Esophagus squamous epithelium (tissue), 5 donors: ENCODE results near the gene CACNA1I. TPM values are rescaled to one million over a fixed set of nuclear protein-coding genes. Genes with fewer than 3 reads are reported as not detected.

ENCODE experiments used
- DNase-seq: peaks from one replicate; lab custom pipeline; 2025; lab: John Stamatoyannopoulos, UW
- H3K27ac ChIP-seq, 4 donors: fragments of 200-600 bp; sonication (generic); one replicate each; pipeline ENCODE4 v1.5.1; 2016 to 2019; ENCODE audit warnings: mild to moderate bottlenecking in 1 of 4
- H3K27me3 ChIP-seq, 4 donors: fragments of 200-600 bp; sonication (generic); 1 replicate in 3 of 4; 2 replicates in 1 of 4; pipeline versions ENCODE4 v1.5.1 to v1.6.0; 2017 to 2021; ENCODE audit warnings: antibody characterized with exemption in 1 of 4
- H3K36me3 ChIP-seq, 3 donors: fragments of 200-600 bp; sonication (generic); one replicate each; pipeline ENCODE4 v1.5.1; 2016 to 2019
- H3K4me1 ChIP-seq, 3 donors: fragments of 200-600 bp; sonication (generic); one replicate each; pipeline ENCODE4 v1.5.1; 2017 to 2019
- H3K4me3 ChIP-seq, 4 donors: fragments of 200-600 bp; sonication (generic); 1 replicate in 3 of 4; 2 replicates in 1 of 4; pipeline ENCODE4 v1.5.1; 2016 to 2019; ENCODE audit warnings: mild to moderate bottlenecking in 2 of 4, moderate library complexity in 1 of 4
- H3K9me3 ChIP-seq, 3 donors: fragments of 200-600 bp; sonication (generic); one replicate each; pipeline ENCODE4 v1.5.1; 2016 to 2019
- CTCF ChIP-seq, 6 experiments: fragments of 450-650 bp in 4 of 6; fragments of 200-600 bp in 2 of 6; sonication (generic) in 2 of 6; IDR thresholded peaks; one replicate each; pipeline ENCODE4 v1.5.1; 2016 to 2019; ENCODE audit warnings: antibody characterized with exemption in 6 of 6, mild to moderate bottlenecking in 4 of 6, moderate library complexity in 4 of 6
- POLR2A ChIP-seq, 4 donors: fragments of 450-650 bp; IDR thresholded peaks; one replicate each; pipeline ENCODE4 v1.6.1; 2017; ENCODE audit warnings: antibody characterized with exemption in 4 of 4, mild to moderate bottlenecking in 4 of 4, moderate library complexity in 3 of 4
- WGBS, 2 donors: methylation state at CpG; one replicate each; pipeline ENCODE4 v1.1.5; 2018; 5-methylcytosine and 5-hydroxymethylcytosine counted together
- intact Hi-C: fragments of 100-400 bp; cut with DNase I; formaldehyde crosslinking; loops from one replicate; pipeline ENCODE4 v1.15.0; 2022
- total RNA-seq, 4 donors: library from RNA; depleted of rRNA; stranded (reverse); fragments of >200 nt; gene quantifications; one replicate each; pipeline ENCODE4 v1.1.0, GENCODE V29; 2016
- donor health status: DM: yes; HTN: yes; CAD: no.

The CACNA1I gene
- total RNA-seq, 4 donors from 2014 or later, result 0.12 to 0.38 (median 0.20) TPM

- H3K9me3 ChIP-seq, result no peaks in the 10 kb centered on the region
- no peaks in the 10 kb centered on the region for H3K27me3 ChIP-seq
- H3K27ac ChIP-seq, result peak overlapping the region; percentile 20 to 100 (median 80)
- H3K4me1 ChIP-seq, result peaks cover 49 to 86% (median 61%) of the 10 kb centered on the region in 3 donors
- DNase-seq, result no peak
- intact Hi-C loops, result no loop called here
- 64 to 78% methylated on average over 5 to 7 of the region's 10 CpGs for WGBS, 2 donors
- peaks cover 20 to 67% (median 28%) of the 10 kb centered on the region in 3 donors for H3K36me3 ChIP-seq
- TF ChIP-seq CTCF (IDR thresholded peaks at IDR 0.05) (no peak), POLR2A (IDR thresholded peaks at IDR 0.05) (no peak)
- peak overlapping the region in 1 of 4 donors; percentile 3 for H3K4me3 ChIP-seq
These were observed 45.5 kb upstream of the CACNA1I start for GRCh38 chr22:39524753-39525657.

GRCh38 chr22:39525658-39525975, 44.9 kb upstream of the CACNA1I start:
- Histone ChIP-seq H3K36me3 (peaks cover 20 to 72% (median 28%) of the 10 kb centered on the region in 3 donors), H3K4me3 (no peak overlapping the region), H3K4me1 (peaks cover 53 to 92% (median 66%) of the 10 kb centered on the region in 3 donors), H3K27ac (peak overlapping the region in 2 of 4 donors; percentile 60 to 100), H3K27me3 (no peaks in the 10 kb centered on the region), H3K9me3 (no peaks in the 10 kb centered on the region)
- no peak for DNase-seq
- no peak for TF ChIP-seq CTCF (IDR thresholded peaks at IDR 0.05)
- TF ChIP-seq POLR2A (IDR thresholded peaks at IDR 0.05), result no peak
- WGBS, 2 donors, result 52 to 71% methylated on average over 4 of the region's 4 CpGs
- intact Hi-C loops, result no loop called here

- TF ChIP-seq CTCF (IDR thresholded peaks at IDR 0.05) (no peak), POLR2A (IDR thresholded peaks at IDR 0.05) (no peak)
- Histone ChIP-seq H3K4me3 (no peak overlapping the region), H3K9me3 (no peaks in the 10 kb centered on the region), H3K4me1 (peaks cover 60 to 97% (median 74%) of the 10 kb centered on the region in 3 donors), H3K27me3 (no peaks in the 10 kb centered on the region), H3K36me3 (peaks cover 12 to 68% (median 22%) of the 10 kb centered on the region in 3 donors), H3K27ac (peak overlapping the region in 3 of 4 donors; percentile 62 to 70 (median 67))
- WGBS, 2 donors, result 58 to 66% methylated on average over 2 to 4 of the region's 4 CpGs
- no peak for DNase-seq
- intact Hi-C loops, result no loop called here
These were observed 43.8 kb upstream of the CACNA1I start for GRCh38 chr22:39526736-39527171.

- intact Hi-C loops, result no loop called here
- Histone ChIP-seq H3K36me3 (peaks cover 6 to 60% (median 14%) of the 10 kb centered on the region in 3 donors), H3K4me3 (no peak overlapping the region), H3K27me3 (no peaks in the 10 kb centered on the region), H3K4me1 (peaks cover 56 to 94% (median 69%) of the 10 kb centered on the region in 3 donors), H3K27ac (peak overlapping the region; percentile 48 to 70 (median 64)), H3K9me3 (no peaks in the 10 kb centered on the region)
- 28 to 56% methylated on average over 3 of the region's 6 CpGs for WGBS, 2 donors
- DNase-seq, result no peak
- TF ChIP-seq POLR2A (IDR thresholded peaks at IDR 0.05), result no peak
- TF ChIP-seq CTCF (IDR thresholded peaks at IDR 0.05), result no peak
These were observed 43.0 kb upstream of the CACNA1I start for GRCh38 chr22:39527481-39527961.
